B cell (primary cell): ENCODE data around the gene EHBP1. TPM values are rescaled to one million over a fixed set of nuclear protein-coding genes. Genes with fewer than 3 reads are reported as not detected.

Source experiments
- ATAC-seq: fragments of 200-7000 bp; cut with Tn5 transposase; one replicate; pipeline ENCODE4 v1.10.0; 2021; ENCODE audit warnings: low read depth, mild to moderate bottlenecking, moderate number of reproducible peaks, moderate library complexity
- CTCF ChIA-PET: fragments of 350-600 bp; sonication (Branson Sonifier 250); formaldehyde crosslinking; loops from one replicate; lab custom pipeline; 2021; ENCODE audit warnings: antibody characterized with exemption, inconsistent platforms; lab: Charles Lee
- POLR2A ChIA-PET: fragments of 350-600 bp; sonication (Branson Sonifier 250); formaldehyde crosslinking; loops from one replicate; lab custom pipeline; 2021; ENCODE audit warnings: antibody characterized with exemption; lab: Charles Lee
- DNase-seq: peaks from one replicate; pipeline ENCODE4 v3.0.0; 2013
- H2AFZ ChIP-seq: 2 replicates; pipeline ENCODE4 v1.6.1; 2012; ENCODE audit warnings: mild to moderate bottlenecking, low read depth, low read length; ENCODE audit not compliant: insufficient read depth, poor library complexity, severe bottlenecking
- H3K27ac ChIP-seq, 2 donors: 1 replicate in 1 of 2; 2 replicates in 1 of 2; pipeline ENCODE4 v1.5.1; 2012 to 2013; ENCODE audit warnings: low read length in 2 of 2, mild to moderate bottlenecking in 2 of 2, moderate library complexity in 1 of 2
- H3K27me3 ChIP-seq, 4 experiments: fragments of 200-600 bp in 1 of 4; sonication (generic) in 1 of 4; replicated peaks in 1 of 4; 1 replicate in 2 of 4; 2 replicates in 2 of 4; pipeline versions ENCODE4 v1.6.1 to v1.7.0; 2013 to 2016; ENCODE audit warnings: low read length in 3 of 4, mild to moderate bottlenecking in 2 of 4, mixed read lengths in 1 of 4, moderate library complexity in 1 of 4; ENCODE audit not compliant: insufficient read depth in 4 of 4, control insufficient read depth in 3 of 4; ENCODE audit errors: control extremely low read depth in 1 of 4
- H3K36me3 ChIP-seq, 2 experiments: replicated peaks in 1 of 2; 1 replicate in 1 of 2; 2 replicates in 1 of 2; pipeline versions ENCODE4 v1.6.1 to v1.7.1; 2013; ENCODE audit warnings: low read length in 1 of 2; ENCODE audit not compliant: insufficient read depth in 2 of 2, control insufficient read depth in 1 of 2; ENCODE audit errors: control extremely low read depth in 1 of 2, extremely low read depth in 1 of 2
- H3K4me1 ChIP-seq, 2 donors: fragments of 200-600 bp in 1 of 2; sonication (generic) in 1 of 2; 1 replicate in 1 of 2; 2 replicates in 1 of 2; pipeline versions ENCODE4 v1.5.1 to v1.6.1; 2013 to 2017; ENCODE audit warnings: low read length in 2 of 2; ENCODE audit not compliant: control insufficient read depth in 2 of 2, insufficient read depth in 2 of 2
- H3K4me2 ChIP-seq: replicated peaks from 2 replicates; pipeline ENCODE3; 2012; ENCODE audit warnings: mild to moderate bottlenecking, low read depth, low read length; ENCODE audit not compliant: poor library complexity, severe bottlenecking
- H3K4me3 ChIP-seq, 5 experiments: fragments of 200-600 bp in 1 of 5; sonication (generic) in 1 of 5; 1 replicate in 3 of 5; 2 replicates in 2 of 5; pipeline versions ENCODE4 v1.5.1 to v1.7.0; 2011 to 2016; ENCODE audit warnings: low read length in 4 of 5, mild to moderate bottlenecking in 4 of 5, low read depth in 2 of 5, control low read depth in 1 of 5, moderate library complexity in 1 of 5; ENCODE audit not compliant: insufficient read depth in 1 of 5; ENCODE audit errors: control extremely low read depth in 1 of 5, extremely low read depth in 1 of 5
- H3K79me2 ChIP-seq: fragments of 200-600 bp; sonication (generic); one replicate; pipeline ENCODE4 v1.6.0; 2016; ENCODE audit warnings: low read length; ENCODE audit not compliant: control insufficient read depth, insufficient read depth
- H3K9ac ChIP-seq: fragments of 200-600 bp; sonication (generic); 2 replicates; pipeline ENCODE4 v1.6.1; 2017; ENCODE audit warnings: mild to moderate bottlenecking, low read length, moderate library complexity
- H3K9me3 ChIP-seq, 3 donors: one replicate each; pipeline versions ENCODE4 v1.6.1 to v1.7.1; 2013; ENCODE audit warnings: low read length in 2 of 3; ENCODE audit not compliant: control insufficient read depth in 2 of 3, insufficient read depth in 1 of 3; ENCODE audit errors: control extremely low read depth in 1 of 3
- H4K20me1 ChIP-seq: 2 replicates; pipeline ENCODE4 v1.6.0; 2012; ENCODE audit warnings: mild to moderate bottlenecking, low read length; ENCODE audit not compliant: insufficient read depth, control insufficient read depth, poor library complexity, severe bottlenecking
- H3K27ac Mint-ChIP-seq: one replicate; pipeline ENCODE4 v1.8.0; 2021; ENCODE audit warnings: mixed read lengths
- H3K27me3 Mint-ChIP-seq: one replicate; pipeline ENCODE4 v1.8.0; 2021; ENCODE audit warnings: mixed read lengths
- H3K4me1 Mint-ChIP-seq: one replicate; pipeline ENCODE4 v1.8.0; 2021; ENCODE audit warnings: mixed read lengths
- H3K4me3 Mint-ChIP-seq: one replicate; pipeline ENCODE4 v1.8.0; 2021; ENCODE audit warnings: mixed read lengths
- H3K9me3 Mint-ChIP-seq: one replicate; pipeline ENCODE4 v1.8.0; 2022; ENCODE audit warnings: mixed read lengths; ENCODE audit not compliant: insufficient read depth
- CTCF ChIP-seq: fragments of 200-600 bp; IDR thresholded peaks from one replicate; pipeline ENCODE4 v1.8.0; 2022; ENCODE audit warnings: antibody characterized with exemption, mild to moderate bottlenecking
- EZH2 ChIP-seq: IDR thresholded peaks from 2 replicates; pipeline ENCODE4 v1.6.1; 2012; ENCODE audit warnings: borderline replicate concordance, low read depth, mild to moderate bottlenecking, moderate library complexity, low read length; ENCODE audit not compliant: insufficient read depth, poor library complexity, severe bottlenecking
- WGBS: methylation state at CpG from one replicate; pipeline ENCODE4 v1.1.5; 2013; ENCODE audit warnings: missing lambda C conversion rate; ENCODE audit not compliant: insufficient coverage; 5-methylcytosine and 5-hydroxymethylcytosine counted together
- intact Hi-C: fragments of 100-400 bp; cut with micrococcal nuclease; formaldehyde crosslinking; loops from one replicate; pipeline ENCODE4 v1.10.0; 2022
- polyA plus RNA-seq: library from polyadenylated mRNA; depleted of rRNA; stranded (reverse); fragments of >200 nt; gene quantifications from 2 replicates; pipeline ENCODE4 v1.2.3, GENCODE V29; 2012
- total RNA-seq, 2 donors: library from RNA; stranded (reverse); fragments of 120-200 nt in 1 of 2; gene quantifications; 1 replicate in 1 of 2; 2 replicates in 1 of 2; pipeline versions ENCODE4 v1.2.3 to v1.2.4, GENCODE V29; 2013 to 2022

The EHBP1 gene
- total and polyA plus RNA-seq, 2 donors (not counting 1 experiment from before 2014, with no cell fraction given): 8.8 to 34.7 TPM

DNA sequence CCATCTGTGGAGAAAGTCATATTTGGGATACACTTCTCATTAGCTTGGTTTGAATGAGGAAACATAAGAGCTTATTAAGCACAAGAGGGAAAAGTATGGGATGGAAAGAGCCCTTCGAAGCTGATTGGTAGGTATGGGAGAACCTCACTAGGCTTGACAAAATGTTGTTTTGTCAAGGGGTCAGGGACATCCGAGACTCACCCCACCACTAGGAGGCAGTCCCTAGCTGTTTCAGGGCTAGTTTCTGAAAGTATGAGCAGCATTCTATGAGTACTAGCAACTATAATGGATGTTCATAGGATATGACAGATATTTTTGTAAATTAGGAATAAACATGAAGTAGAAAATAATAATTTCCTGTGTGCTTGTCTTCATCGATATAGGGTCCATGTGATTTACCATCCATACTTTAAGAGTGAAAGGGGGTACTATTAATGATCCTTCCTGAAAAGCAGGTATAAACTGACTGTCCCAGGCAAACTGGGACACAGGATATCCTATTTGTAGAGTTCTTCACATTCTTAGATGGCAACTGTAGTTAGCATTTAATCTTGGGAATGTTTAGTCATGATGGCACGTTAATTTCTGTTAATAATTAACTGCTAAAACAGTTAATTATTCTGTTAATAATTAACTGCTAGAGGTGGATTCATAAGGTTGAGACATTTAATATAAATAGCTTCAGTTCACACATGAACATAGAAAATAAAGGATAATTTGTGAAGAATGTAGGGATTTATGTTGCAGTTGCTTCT, 373.5 kb downstream of the EHBP1 start:
- no peaks in the 10 kb centered on the region for H3K4me1 ChIP-seq
- no peaks in the 10 kb centered on the region for H3K79me2 ChIP-seq
- no peak overlapping the region for H2AFZ ChIP-seq
- no peak for DNase-seq
- H3K27ac ChIP-seq: no peak overlapping the region
- no peak for ATAC-seq
- ChIA-PET CTCF (no interaction called here), POLR2A (no interaction called here)
- Mint-ChIP-seq H3K27me3 (peaks cover 32% of the 10 kb centered on the region), H3K4me3 (no peak overlapping the region), H3K4me1 (no peaks in the 10 kb centered on the region), H3K9me3 (peaks cover 1% of the 10 kb centered on the region), H3K27ac (no peak overlapping the region)
- H3K36me3 ChIP-seq: no peaks in the 10 kb centered on the region
- H3K27me3 ChIP-seq: peaks cover 0 to 9% (median 2%) of the 10 kb centered on the region in 4 experiments
- TF ChIP-seq EZH2: no peak
- TF ChIP-seq CTCF: peak; percentile 31
- H4K20me1 ChIP-seq: no peaks in the 10 kb centered on the region
- no peak overlapping the region for H3K4me3 ChIP-seq
- H3K9ac ChIP-seq: no peak overlapping the region
- WGBS: no CpG with 5 or more reads among the region's 4 CpGs
- peaks cover 0 to 4% (median 0%) of the 10 kb centered on the region in 3 donors for H3K9me3 ChIP-seq
- no peak overlapping the region for H3K4me2 ChIP-seq
- intact Hi-C loops: loop anchor here (10.0 kb wide), 1 partner anchor 786 kb away; no protein-coding TSS in a partner anchor

GRCh38 chr2:63081404-63081803, 375.9 kb downstream of the EHBP1 start:
- intact Hi-C loops: no loop called here
- WGBS: 90% methylated on average over 2 of the region's 4 CpGs
- TF ChIP-seq EZH2 (no peak), CTCF (no peak)
- no peaks in the 10 kb centered on the region for H3K4me1 Mint-ChIP-seq
- Histone ChIP-seq H3K79me2 (no peaks in the 10 kb centered on the region), H3K36me3 (no peaks in the 10 kb centered on the region), H3K4me3 (no peak overlapping the region), H3K4me1 (no peaks in the 10 kb centered on the region), H2AFZ (no peak overlapping the region), H3K27ac (no peak overlapping the region), H4K20me1 (no peaks in the 10 kb centered on the region), H3K9me3 (peaks cover 0 to 4% (median 0%) of the 10 kb centered on the region in 3 donors), H3K9ac (no peak overlapping the region), H3K27me3 (peaks cover 0 to 9% (median 2%) of the 10 kb centered on the region in 4 experiments), H3K4me2 (no peak overlapping the region)
- ATAC-seq (no peak), DNase-seq (no peak)
- H3K4me3 Mint-ChIP-seq: no peak overlapping the region
- ChIA-PET CTCF (no interaction called here), POLR2A (no interaction called here)
- peaks cover 25% of the 10 kb centered on the region for H3K27me3 Mint-ChIP-seq
- H3K9me3 Mint-ChIP-seq: peaks cover 1% of the 10 kb centered on the region
- no peak overlapping the region for H3K27ac Mint-ChIP-seq
